22Rv1 (cell line): Measurements from ENCODE around the gene MACROH2A1.

ENCODE experiments used
- H3K27ac ChIP-seq: fragments of 450-650 bp; 2 replicates; pipeline ENCODE4 v1.5.1; 2017
- ZFX ChIP-seq: fragments of 450-650 bp; IDR thresholded peaks from 2 replicates; pipeline ENCODE4 v1.6.1; 2017; ENCODE audit warnings: antibody characterized with exemption, borderline replicate concordance
- TF ChIP-seq, protein P1 (sequence below): fragments of 450-650 bp; IDR thresholded peaks from 2 replicates; pipeline ENCODE4 v1.5.1; 2017; ENCODE audit warnings: mild to moderate bottlenecking

The MACROH2A1 gene

DNA sequence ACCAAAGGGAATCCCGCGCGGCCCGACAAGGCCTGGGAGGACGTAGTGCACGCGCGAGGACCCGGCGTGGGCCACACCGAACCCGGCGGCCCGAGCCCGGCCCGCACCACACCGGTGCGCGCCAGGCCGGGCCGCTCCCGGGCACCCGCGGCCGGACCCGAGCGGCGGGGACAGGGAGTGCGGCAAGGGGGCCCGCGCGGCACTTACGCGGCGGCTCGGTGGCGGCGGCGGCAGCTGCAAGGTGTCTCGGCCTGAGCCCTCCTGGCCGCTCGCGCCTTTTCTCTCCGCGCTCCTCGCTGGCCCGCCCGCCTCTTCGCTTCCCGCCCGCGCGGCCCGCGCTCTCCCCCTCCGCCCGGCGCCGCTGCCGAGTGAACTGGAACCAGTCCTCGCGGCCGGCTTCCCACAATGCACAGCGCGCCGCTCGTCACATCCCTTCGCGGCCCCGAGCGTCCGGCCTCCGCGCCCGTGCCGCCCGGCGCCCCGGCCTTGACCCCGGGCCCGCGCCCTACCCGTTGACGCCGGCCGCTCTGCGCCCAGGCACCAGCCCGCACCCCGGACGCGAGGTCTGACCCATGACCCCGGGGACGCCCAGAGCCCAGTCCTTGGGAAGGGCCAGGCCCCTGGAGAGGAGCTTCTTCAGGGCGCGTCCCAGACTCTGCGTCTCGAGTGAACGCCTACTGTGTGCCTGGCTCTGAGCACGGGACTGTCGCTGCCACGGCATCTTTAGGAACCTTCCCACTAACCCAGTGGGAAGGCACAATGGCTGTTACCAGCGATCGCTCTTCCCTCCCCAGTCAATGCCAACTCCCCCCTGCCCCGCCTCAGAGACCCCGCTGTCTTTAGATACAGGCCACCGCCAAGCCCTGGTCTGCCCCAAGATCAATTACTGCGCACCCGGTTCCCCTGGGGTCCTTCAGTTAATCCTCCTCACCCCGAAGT is at the start of gene MACROH2A1:
MACROH2A1 (minus strand) TSS at position 377 of the 939 bp plus-strand sequence. CDS start 10,138 bp downstream, outside the sequence.
- TF ChIP-seq, protein P1, sequence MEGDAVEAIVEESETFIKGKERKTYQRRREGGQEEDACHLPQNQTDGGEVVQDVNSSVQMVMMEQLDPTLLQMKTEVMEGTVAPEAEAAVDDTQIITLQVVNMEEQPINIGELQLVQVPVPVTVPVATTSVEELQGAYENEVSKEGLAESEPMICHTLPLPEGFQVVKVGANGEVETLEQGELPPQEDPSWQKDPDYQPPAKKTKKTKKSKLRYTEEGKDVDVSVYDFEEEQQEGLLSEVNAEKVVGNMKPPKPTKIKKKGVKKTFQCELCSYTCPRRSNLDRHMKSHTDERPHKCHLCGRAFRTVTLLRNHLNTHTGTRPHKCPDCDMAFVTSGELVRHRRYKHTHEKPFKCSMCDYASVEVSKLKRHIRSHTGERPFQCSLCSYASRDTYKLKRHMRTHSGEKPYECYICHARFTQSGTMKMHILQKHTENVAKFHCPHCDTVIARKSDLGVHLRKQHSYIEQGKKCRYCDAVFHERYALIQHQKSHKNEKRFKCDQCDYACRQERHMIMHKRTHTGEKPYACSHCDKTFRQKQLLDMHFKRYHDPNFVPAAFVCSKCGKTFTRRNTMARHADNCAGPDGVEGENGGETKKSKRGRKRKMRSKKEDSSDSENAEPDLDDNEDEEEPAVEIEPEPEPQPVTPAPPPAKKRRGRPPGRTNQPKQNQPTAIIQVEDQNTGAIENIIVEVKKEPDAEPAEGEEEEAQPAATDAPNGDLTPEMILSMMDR, result no peak
- TF ChIP-seq ZFX, result no peak
- peak within 1 kb of the TSS; percentile 83 for H3K27ac ChIP-seq

DNA sequence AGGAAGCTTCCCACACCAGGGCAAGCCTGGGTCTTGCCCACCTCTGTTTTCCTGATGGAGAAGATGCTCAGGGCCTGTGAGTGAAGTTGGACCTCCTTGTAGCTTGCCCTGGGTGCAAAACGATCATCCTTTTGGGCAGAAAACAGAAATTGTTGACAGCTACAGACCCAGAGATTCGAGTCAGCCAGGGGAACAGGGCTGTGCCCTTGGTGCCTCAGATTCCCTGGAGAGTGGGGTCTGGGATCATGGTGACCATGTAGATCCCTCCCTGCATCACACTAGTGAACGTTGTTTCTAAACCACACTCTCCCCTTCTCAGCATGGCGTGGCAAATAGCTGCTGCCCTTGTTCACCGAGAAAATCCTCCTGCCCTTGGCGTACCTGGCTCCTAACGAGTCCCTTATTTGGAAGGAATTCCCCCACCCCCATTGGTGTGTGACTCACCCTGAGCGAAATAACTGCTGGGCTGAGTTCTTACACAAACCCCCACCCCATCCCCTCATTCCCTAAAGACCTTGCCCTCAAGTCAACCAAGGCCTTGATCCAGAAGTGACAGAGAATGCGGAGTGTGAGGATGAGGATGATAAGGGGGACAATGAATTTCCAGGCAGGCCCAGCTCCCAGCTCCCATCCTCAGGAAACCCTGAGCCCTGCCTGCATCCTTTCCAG is 49.2 kb upstream of the MACROH2A1 start:
- no peak overlapping the region for H3K27ac ChIP-seq
- TF ChIP-seq ZFX, result no peak
- TF ChIP-seq, protein P1, result no peak

DNA sequence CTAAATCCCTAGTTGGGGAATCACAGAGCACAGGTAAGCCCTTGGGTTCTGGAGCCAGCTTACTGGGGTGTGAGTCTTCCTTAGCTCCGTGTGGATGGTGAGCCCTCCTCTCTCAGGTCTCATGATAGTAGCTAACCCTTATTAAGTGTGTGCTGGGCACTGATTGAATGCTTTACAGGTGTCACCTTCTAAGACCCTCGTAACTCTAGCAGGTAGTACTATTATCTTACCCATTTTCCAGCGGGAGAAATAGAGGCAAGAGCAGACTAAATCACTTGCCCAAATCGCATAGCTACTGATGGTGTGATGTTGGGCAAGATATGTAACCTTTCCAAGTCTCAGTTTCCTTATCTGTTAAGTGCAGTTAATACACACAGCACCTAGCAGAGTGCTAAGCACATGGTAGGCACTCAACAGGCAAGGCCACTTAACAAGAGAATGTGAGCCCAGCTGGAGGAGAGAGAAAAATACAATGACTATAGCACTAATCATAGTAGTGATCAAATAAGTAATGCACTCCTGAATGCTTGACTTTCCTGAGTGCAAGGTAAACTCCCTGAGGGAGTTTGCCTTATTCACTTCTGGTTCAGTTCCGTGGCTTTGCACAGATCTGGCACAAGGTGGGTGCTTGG is 48.4 kb upstream of the MACROH2A1 start, which contains the start of gene DCANP1:
DCANP1 (minus strand) TSS at position 51 of the 632 bp plus-strand sequence. CDS start 240 bp downstream, outside the sequence.
- H3K27ac ChIP-seq, result no peak within 1 kb of the TSS
- TF ChIP-seq, protein P1, result no peak
- TF ChIP-seq ZFX, result no peak

DNA sequence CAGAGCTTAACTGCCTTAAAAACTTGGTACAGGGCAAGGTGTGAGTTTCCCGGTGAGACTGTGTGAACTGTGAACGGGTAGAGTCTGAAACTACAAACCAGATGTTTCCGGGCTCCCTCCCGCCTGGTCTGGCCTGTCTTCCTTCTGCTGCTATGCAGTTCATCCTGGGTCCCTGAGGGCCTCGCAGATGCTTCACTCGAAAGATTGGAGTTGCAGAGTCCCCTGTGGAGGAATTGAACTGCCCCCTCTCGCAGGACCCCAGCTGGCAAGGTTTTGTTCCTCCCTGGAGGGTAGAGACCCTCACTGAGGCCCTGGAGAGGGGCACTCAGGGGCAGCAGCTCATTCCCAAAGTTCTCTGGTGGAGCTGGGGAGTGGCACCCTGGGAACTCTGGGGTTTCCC is 47.6 kb upstream of the MACROH2A1 start:
- H3K27ac ChIP-seq, result no peak overlapping the region
- TF ChIP-seq ZFX, result no peak
- TF ChIP-seq, protein P1, result no peak

DNA sequence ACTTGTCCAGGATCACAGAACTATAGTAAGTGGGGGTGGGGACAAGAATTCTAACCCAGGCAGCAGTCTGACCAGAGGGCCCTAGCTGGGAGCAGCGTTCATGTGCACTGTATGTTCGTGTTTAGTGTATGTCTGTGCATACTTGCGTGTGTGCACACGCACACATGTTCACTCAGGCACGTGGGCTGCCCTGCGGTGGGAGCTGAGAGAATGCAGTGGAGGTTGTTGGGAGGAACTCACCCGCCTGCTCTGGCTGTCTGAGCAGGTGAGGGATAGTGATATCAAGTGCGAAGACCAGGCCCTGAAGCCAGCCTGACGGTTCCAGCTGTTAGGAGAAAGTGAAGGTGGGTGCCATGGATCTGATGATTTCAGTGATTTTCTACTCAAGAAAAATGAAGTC is 47.2 kb upstream of the MACROH2A1 start:
- H3K27ac ChIP-seq, result no peak overlapping the region
- no peak for TF ChIP-seq ZFX
- TF ChIP-seq, protein P1, result no peak

DNA sequence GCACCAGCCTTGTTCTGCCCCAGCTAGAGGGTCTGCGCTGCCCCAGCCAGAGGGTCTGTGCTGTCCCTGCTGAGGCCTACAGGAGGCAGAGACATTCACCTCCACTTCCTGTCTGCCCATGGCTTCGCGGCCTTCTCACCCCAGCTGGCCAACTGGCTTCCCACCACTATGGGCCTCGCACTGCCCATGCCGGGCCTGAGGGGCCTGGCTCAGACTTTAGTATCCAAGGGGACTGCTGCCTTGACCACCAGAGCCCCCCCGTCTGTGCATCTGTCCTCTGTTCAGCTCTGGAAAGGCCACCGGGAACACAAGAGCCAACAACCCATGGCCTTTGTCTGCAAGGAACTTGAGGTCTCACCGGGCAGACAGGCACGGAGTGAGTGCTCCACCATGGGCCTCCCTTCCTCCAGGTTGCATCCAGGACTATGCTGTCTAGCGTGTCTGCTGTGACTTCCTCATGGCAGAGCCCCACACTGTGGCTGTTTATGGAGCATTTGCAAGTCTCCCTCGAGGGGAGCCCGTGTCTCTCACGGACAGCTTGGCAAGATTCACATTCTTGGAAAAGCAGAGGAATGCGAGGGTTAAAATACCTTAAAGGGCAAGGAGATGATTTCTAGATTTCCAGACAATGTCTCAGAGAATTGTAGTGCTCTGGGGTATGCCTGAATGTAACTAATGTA is 46.4 kb upstream of the MACROH2A1 start:
- H3K27ac ChIP-seq, result no peak overlapping the region
- TF ChIP-seq, protein P1, result no peak
